ENCODE data around the gene PLCB3. TPM values are rescaled to one million over a fixed set of nuclear protein-coding genes. Genes with fewer than 3 reads are reported as not detected.

Gene PLCB3
- total RNA-seq, 1 experiment from 2014 or later, result 80.2 TPM

DNA sequence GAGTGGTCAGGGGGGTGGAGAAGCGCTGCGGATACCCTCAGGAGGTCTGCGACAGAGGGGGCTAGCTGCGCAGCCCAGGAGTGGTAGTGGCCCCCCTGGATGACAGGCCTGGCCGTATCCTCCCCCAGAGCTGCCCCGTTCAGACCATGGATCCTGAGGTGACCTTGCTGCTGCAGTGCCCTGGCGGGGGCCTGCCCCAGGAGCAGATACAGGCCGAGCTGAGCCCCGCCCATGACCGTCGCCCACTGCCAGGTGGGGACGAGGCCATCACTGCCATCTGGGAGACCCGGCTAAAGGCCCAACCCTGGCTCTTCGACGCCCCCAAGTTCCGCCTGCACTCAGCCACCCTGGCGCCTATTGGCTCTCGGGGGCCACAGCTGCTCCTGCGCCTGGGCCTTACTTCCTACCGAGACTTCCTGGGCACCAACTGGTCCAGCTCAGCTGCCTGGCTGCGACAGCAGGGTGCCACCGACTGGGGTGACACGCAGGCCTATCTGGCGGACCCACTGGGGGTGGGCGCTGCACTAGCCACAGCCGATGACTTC, 24.8 kb upstream of the PLCB3 start:
- Histone ChIP-seq H4K91ac (ENCODE audit: insufficient read length, low read depth, low read length) (no peak overlapping the region), H2BK5ac (ENCODE audit: insufficient read length, low read length) (no peak overlapping the region), H2BK15ac (ENCODE audit: low read depth, low read length) (no peak overlapping the region), H3K56ac (ENCODE audit: insufficient read length, low read depth, low read length) (no peak overlapping the region), H3K23ac (ENCODE audit: insufficient read length, low read depth, low read length) (no peak overlapping the region), H3K27me3 (ENCODE audit: insufficient read depth, low read length) (no peaks in the 10 kb centered on the region), H2AFZ (ENCODE audit: low read length) (no peak overlapping the region), H3K27ac (ENCODE audit: insufficient read length, low read depth, low read length) (no peak overlapping the region), H4K20me1 (ENCODE audit: control insufficient read depth, insufficient read depth, insufficient read length) (no peaks in the 10 kb centered on the region), H2BK120ac (ENCODE audit: low read depth, low read length, poor library complexity, severe bottlenecking) (no peak overlapping the region), H4K5ac (ENCODE audit: insufficient read length, low read depth, low read length) (no peak overlapping the region), H2BK20ac (ENCODE audit: low read depth, low read length, poor library complexity, severe bottlenecking) (no peak overlapping the region), H3K9me3 (ENCODE audit: control insufficient read depth, low read depth, low read length) (no peaks in the 10 kb centered on the region), H3K4me1 (ENCODE audit: insufficient read depth, low read length) (0 out of 2 replicates have a peak, but pooled peaks cover 3% of the 10 kb centered on the region), H3K4me2 (ENCODE audit: insufficient read depth, insufficient read length, low read length) (peak overlapping the region; percentile 50), H3K4ac (ENCODE audit: low read depth, low read length) (no peak overlapping the region), H3K14ac (ENCODE audit: insufficient read depth, low read length) (no peak overlapping the region; the same call in 1 of the 2 replicates), H2BK12ac (ENCODE audit: insufficient read length, low read depth, low read length) (no peak overlapping the region), H3K79me2 (ENCODE audit: insufficient read depth, low read length) (no peaks in the 10 kb centered on the region), H4K8ac (replicated peaks; ENCODE audit: insufficient read length, low read depth, low read length) (no peak overlapping the region), H2AK5ac (ENCODE audit: insufficient read length, low read length) (no peak overlapping the region), H3T11ph (ENCODE audit: low read length) (no peak overlapping the region), H3K9ac (ENCODE audit: extremely low read depth, insufficient read length, low read length) (peak overlapping the region; percentile 59), H3K23me2 (ENCODE audit: insufficient read length, low read depth, low read length, poor library complexity, severe bottlenecking) (peaks cover 27% of the 10 kb centered on the region), H3K79me1 (ENCODE audit: insufficient read depth, low read depth, low read length, poor library complexity, severe bottlenecking) (no peaks in the 10 kb centered on the region), H3K18ac (ENCODE audit: insufficient read length, low read depth, low read length) (no peak overlapping the region)
- H3K27ac Mint-ChIP-seq, result peak overlapping the region in 1 of 3 experiments; percentile 59; a peak in 1 of 7 replicates
- no CpG with 5 or more reads among the region's 26 CpGs for WGBS (ENCODE audit: extremely low coverage, insufficient read length, low lambda C conversion rate)
- H3K27me3 Mint-ChIP-seq (ENCODE audit: low read depth), result peaks cover 2% of the 10 kb centered on the region
- H3K36me3 Mint-ChIP-seq (ENCODE audit: insufficient read depth in 1 of 3, low read depth in 3 of 3), result peaks cover 0 to 14% (median 10%) of the 10 kb centered on the region in 3 experiments; a peak in 4 of 7 replicates
- no peaks in the 10 kb centered on the region for H3K9me3 Mint-ChIP-seq
- peaks cover 23 to 28% of the 10 kb centered on the region in 2 experiments for H3K4me1 Mint-ChIP-seq
- H3K4me3 Mint-ChIP-seq, result peak overlapping the region; percentile 80 to 91
- TF ChIP-seq, protein P1, sequence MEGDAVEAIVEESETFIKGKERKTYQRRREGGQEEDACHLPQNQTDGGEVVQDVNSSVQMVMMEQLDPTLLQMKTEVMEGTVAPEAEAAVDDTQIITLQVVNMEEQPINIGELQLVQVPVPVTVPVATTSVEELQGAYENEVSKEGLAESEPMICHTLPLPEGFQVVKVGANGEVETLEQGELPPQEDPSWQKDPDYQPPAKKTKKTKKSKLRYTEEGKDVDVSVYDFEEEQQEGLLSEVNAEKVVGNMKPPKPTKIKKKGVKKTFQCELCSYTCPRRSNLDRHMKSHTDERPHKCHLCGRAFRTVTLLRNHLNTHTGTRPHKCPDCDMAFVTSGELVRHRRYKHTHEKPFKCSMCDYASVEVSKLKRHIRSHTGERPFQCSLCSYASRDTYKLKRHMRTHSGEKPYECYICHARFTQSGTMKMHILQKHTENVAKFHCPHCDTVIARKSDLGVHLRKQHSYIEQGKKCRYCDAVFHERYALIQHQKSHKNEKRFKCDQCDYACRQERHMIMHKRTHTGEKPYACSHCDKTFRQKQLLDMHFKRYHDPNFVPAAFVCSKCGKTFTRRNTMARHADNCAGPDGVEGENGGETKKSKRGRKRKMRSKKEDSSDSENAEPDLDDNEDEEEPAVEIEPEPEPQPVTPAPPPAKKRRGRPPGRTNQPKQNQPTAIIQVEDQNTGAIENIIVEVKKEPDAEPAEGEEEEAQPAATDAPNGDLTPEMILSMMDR (conservative IDR thresholded peaks at IDR 0.05), result no peak
- DNase-seq, result peak; percentile 69

Data from H9 (cell line).